Kidney capillary endothelial cell (primary cell): ENCODE data around the gene TRABD2B.

Experiments used
- DNase-seq: peaks from one replicate; pipeline ENCODE4 v3.0.0-alpha.2; 2018; ENCODE audit warnings: low spot score

TRABD2B gene

DNA sequence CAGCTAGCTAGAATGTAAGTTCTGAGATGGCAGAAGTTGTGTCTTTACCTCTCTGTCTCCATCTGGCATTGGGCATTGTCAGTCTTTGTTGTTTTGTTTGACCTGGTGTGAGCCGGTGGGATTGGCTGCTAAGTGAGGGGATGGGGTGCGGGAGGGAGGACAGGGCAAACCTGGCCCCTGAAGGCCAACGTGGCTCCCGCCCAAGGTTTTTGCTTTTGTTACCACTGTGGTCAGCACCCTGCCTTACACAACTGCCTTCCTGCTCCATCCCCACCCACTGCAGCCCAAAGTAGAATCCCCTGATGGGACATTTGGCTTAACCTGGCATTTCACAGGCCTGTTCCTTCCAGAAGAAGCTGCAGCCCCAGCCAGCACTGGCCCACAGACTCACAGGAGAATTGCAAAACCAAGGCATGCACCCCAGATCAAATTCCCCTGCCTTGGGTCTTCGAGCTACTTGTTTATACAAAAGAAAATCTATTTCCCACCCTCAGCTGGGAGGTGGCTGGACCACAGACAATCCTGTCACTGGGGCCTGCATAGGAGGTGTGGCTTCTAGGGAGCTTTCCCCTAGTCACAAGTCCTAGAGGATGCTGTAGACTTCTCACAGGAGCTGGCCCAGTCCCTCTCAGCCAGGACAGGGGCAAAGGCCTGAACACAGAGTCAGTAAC lies 147.5 kb downstream of the TRABD2B start:
- no peak for DNase-seq

DNA sequence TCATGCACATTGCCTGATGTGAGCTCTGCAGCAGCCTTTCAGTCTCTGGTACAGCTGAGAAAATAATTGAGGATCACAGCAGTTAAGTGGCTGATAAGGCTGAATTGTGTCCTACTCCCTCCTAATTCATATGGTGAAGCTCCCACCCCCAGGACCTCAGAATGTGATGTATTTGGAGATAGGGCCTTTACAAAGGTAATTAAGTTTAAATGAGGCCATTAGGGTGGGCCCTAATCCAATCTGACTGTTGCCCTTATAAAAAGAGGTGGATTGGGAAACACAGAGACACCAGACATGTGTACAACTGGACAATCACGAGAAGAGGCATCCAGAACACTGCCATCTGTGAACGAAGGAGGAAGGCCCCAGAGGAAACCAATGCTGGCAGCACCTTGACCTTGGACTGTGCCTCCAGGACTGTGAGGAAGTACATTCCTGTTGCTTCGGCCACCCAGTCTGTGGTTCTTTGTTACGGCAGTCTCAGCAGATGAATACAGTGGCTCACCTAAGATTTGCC lies 148.1 kb downstream of the TRABD2B start:
- DNase-seq, result no peak

DNA sequence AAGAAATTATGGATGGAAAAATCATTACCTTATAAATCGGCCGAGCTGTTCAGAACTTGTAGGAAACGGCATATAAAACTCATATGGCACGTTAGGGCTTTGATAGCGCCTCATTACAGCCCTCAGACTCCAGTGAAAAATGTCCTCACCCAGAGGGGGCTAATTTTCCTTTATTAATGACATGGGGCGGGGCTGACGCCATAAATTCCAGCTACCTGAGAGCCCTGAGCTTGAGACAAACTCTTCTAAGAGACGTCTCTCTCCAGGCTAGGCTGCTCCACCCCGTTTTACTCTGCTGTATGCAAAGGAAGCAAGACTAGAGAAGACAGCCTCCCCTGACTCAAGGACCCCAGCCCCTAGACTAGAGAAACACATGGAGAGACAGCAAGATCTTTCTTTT lies 149.4 kb downstream of the TRABD2B start:
- no peak for DNase-seq

- DNase-seq, result no peak
Measured at GRCh38 chr1:47844558-47844955, 152.6 kb downstream of the TRABD2B start.

DNA sequence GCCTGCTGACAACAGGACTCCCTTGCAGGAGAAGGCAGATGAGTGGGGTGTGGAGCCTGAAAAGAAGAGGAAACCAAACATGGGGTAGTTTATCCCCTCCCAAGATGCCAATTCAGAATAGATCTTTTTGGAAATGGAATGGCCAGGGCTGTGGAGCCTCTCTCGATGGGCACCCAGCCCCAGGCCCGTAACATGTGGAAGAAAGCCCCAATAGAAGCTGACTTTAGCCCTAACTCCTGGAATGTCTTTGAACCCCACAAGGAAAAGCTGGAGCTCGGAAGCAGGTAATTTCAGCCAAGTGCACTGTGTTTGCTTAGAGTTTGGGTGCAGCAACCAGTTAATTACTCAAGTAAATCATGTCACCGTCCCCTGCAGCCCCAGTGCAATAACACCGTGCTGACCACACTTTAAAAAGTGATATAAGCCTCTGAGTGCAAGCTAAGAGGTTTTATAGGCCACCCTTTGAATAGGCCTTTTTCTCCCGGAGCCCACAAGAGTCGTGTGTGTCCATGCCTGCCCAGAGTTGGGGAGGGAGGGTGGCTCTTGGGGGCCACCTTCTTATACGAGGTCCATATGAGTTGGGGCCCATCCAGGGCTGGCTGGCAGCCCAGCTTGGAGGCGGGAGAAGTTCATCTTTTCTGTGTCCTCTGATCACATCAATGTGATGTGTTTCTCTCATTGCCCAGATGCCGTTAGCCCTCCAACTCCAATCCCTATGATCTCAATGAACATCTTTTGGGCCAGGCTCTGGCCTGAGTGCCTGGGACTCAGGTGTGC lies 153.2 kb downstream of the TRABD2B start:
- DNase-seq, result no peak

GRCh38 chr1:47843059-47843458 lies 154.1 kb downstream of the TRABD2B start:
- DNase-seq, result no peak

GRCh38 chr1:47842228-47842919 lies 154.8 kb downstream of the TRABD2B start:
- no peak for DNase-seq

GRCh38 chr1:47841356-47841755 lies 155.8 kb downstream of the TRABD2B start:
- DNase-seq, result no peak

DNA sequence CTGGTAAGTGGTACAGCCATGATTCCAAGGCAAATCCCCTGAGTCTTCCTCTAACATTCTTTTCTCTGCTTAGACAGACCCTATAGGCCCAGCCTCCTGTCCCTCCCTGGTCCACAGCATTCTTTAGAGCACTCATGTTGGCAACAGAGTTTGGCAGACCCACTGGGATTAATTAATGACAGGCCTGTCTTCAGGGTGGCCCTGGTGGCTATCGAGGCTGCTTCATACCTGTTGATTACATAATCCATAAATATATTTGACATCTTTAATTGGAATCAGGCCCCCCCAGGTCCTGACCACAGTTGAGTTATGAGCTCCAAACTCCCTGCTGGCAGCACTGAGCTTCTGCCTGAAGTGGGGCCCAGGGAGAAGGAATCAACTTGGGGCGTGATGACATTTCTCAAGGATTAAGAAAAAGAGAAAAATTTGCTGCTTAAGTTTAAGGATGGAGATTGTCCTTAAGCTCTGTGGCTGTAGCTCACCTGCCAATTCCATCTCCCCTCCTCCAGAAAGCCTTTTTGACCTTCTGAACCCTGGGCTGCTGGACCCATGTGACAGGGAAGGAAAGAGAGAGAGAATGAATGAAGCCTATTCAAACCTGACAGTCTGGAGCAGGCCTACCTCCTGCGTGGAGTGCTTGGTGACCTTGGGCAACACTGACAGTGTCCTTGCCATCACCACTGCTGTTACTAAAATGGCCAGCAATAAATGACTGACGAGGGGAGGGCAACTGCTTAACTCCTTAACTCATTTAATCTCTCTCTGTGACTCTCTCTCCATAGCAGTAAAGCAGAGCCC lies 156.6 kb downstream of the TRABD2B start:
- DNase-seq, result no peak

DNA sequence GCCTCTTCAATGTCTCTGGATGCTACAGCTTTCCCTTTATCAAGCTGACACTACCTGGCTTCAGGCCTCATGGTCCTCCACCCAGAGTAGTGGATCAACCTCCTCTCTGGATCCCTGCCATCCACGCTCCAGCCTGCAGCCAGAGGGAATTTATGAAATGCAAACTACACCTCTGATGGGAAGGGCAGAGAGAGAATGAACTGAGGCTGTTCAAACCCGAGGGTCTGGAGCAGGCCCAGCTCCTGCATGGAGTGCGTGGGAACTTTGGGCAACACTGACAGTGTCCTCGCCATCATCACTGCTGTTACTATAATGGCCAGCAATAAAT lies 157.8 kb downstream of the TRABD2B start:
- DNase-seq, result no peak

GRCh38 chr1:47838562-47839432 lies 158.4 kb downstream of the TRABD2B start:
- no peak for DNase-seq

- DNase-seq, result no peak
Measured at GRCh38 chr1:47837866-47838561, 159.2 kb downstream of the TRABD2B start.

DNA sequence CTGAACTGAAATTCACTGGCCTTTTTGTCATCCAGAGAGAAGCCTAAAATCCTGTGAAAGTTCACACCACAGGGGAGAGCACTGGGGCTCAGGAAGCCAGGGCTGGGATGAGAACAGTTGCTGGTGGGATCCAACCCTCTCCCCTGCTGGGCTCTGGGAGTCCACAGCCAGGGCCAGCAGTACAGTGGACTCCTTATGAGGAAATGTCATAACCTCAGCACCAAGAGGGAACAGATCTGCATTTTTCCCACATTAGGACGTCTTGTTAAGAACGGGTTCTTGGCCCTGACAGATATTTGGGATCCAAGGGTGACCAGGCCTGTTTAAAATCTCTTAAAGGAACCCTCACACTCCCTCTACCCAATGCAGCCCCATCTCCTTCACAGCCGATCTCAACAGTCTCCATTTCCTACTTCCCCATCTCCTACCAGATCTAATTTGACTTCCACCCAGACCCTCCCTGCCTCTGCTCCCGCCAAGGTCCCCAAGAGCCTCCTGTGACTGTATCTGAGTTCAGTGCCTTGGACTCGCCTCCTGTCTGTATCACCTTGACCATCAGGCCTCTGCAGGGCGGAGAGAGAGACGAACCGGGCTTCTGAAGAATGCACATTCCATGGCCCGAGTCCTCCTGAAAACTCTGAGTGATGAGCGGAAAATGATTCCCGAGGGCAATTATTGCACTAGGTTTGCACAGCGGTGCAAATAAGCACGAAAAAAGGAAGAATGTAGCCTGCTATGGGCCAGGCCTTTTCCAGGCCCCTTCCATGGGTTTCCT lies 159.9 kb downstream of the TRABD2B start:
- no peak for DNase-seq

GRCh38 chr1:47835409-47835808 lies 161.8 kb downstream of the TRABD2B start:
- DNase-seq, result no peak

GRCh38 chr1:47834326-47834725 lies 162.9 kb downstream of the TRABD2B start:
- DNase-seq, result no peak

- DNase-seq, result no peak
Measured at GRCh38 chr1:47830641-47831333, 166.4 kb downstream of the TRABD2B start.

GRCh38 chr1:47830021-47830420 lies 167.2 kb downstream of the TRABD2B start:
- no peak for DNase-seq

- DNase-seq, result no peak
Measured at GRCh38 chr1:47828978-47829377, 168.2 kb downstream of the TRABD2B start.

GRCh38 chr1:47827109-47827508 lies 170.1 kb downstream of the TRABD2B start:
- no peak for DNase-seq
